AG08396 (cell line): ENCODE data around the gene STAT3.
"Not testable (repeated sequence)": the region's sequence is repeated elsewhere in the genome, so short reads cannot be mapped to it uniquely, and the experiment has no call there.

Experiments used
- DNase-seq: peaks from one replicate; pipeline ENCODE4 v3.0.0; 2012; ENCODE audit warnings: low spot score, mixed read lengths

STAT3 gene

DNA sequence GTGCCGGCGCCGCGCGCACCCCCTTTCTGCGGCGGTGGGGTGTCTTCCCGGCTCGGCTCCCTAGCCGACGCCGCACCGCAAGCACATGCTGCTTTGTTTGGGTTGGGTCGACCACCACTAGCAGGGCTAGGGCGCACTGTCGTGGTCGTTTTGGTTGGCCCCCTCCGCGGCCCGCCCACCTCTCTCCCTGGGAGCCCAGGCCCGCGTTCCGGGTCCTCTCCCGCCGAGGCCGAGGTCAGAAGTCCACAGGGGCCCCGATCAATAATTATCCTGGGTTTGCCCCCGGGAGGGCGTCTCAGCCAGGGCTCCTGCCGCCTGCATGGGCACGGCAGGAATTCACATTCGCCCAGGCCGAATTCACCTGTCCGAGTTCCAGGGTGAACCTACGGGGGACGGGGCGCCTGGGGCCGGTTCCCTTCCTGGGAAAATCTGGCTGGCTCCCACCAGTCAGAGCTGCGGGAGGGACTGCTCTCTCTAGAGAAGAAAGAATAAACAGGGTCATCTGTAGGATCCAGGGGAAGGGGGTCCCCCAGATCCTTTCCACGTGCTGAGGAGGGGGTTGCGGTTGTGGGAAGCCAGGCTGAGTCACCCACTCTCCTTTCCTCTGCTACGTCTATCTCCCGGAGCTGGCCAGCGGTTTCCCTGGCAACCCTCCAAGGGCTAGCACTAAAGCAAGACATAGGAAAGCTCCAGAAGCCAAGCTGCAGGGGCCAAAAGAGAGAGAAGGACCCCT lies 111.5 kb downstream of the STAT3 start:
- peak; percentile 80 for DNase-seq

DNA sequence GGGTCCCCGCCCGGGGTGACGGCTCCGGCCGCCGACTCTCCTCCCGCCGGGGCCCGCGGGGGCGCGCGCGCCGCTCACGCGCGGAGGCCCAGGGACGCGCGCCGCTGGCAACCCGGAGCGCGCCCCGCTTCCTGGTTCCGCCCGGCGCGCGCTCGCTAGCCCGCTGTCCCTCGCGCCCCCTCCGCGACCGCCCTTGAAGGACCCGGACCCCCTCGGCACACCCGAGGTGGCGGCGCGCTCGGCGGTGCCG lies 112.0 kb downstream of the STAT3 start, which contains the start of gene STAT5B:
STAT5B (minus strand) TSS at position 33 of the 250 bp plus-strand sequence. CDS start 44,264 bp downstream, outside the sequence.
- DNase-seq, result peak; percentile 93

DNA sequence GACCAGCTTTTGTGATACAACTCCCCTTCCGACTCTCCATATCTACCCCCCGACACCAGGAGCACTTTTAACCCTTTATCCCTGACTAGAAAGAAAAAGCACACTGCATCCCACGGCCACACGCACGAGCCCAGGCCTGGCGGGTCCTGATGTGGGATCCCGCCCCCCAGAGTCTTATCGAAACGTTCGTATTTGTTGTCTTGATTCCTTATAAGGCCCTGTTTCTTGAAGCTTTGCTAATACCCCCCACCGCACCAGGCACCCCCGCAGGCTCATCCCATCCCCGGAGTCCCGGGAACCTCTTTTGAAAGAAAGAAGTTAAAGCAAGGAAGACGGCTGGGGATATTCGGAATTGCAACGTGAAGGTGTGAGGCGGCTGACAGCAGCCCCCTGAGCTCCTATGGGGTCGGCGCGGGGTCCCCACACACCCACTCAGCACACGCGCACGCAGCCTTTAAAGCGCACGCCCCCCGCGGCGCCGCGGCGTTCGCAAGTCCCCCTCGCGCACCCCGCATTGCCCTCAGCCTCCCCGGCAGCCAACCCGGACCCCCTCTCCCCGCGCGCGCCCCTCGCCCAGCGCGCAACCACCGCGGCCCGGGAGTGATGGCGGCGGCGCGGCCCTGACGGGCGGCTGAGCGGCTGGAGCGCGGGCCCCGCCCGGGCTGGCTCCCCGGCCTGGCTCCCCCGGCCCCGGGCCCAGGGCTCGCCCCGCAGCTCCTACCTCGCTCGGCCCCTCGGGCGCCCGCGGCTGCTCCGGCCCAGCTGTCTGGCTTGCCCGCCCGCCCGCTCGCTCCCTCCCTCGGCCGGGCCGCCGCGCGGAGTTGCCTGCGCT lies 112.5 kb downstream of the STAT3 start:
- peak; percentile 46 for DNase-seq

DNA sequence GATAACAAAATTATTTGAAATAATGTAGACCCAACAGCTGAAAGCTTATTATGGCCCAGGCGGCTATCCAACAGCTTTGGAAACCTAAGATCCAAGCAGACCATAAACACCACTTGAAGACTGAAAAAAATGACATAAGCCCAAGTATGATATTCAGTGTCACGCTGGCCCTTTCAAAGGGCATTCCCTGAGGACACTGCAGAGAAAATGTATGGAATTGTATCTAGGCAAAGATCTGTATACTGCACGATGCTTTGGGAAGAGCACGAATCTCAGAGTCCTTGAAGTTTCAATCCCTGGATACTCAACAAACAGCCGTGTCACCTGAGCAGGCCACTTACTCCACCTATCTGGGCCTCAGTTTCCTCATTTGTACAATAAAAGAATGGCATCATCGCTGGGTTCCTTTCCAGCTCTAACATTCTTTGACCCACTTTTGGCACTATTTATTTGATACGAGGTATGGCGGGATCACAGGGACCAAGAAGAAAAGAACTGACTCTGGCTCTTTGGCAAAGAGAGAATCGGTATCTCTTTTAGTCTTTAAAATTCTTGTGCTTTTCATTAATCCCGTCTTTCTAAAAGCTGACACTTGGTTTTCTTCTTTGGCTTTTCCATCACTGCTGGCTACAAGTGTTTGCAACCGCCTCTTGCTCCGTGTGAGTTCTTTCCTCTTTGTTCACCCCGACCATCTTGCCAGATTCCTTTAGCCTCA lies 113.3 kb downstream of the STAT3 start:
- no peak for DNase-seq

DNA sequence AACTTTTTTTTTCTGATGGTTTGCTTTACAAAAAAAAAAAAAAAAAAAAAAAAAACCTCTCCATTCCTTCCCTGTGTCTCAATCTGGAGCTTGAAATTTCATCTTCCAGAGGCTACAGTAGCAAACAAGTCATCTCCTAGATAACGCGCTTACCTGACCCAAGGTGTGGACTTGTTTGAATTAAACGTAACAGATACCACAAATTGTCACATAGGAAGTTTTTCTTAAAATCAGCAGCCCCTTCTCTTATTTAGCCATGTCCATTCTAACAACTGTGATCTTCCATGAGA lies 114.0 kb downstream of the STAT3 start:
- no peak for DNase-seq

DNA sequence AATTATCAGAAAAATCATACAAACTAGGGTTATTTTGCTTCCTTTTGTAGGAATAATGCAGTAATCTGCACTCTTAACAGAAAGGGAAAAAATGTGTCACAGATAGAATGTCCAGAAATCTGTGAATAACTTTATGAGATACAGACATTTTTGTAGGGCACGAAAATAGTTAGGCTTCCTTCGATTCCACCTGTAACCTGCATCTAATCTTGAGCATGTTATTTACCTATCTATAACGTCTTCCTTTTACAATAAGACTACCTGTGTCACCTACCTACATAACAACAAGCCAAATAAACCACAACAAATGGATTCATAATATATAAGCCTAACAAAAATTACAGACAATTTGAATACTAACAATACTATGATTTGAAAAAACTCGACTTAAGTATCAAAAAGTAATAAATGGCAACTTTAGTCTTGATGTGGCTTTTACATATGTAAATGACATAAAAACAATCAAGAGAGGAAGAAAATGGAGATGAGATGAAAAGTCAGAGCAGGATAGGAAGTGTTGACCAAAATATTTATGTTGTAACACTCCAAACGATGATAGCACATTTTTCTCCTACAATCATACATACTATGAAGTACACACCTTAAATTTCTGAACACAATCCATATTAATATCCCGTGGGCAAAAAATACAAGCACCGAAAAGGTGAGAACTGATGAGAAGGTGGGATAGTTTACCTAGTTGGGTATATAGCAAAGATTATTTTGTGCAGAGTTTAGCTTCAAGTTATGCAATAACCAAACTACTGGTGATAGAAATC lies 114.6 kb downstream of the STAT3 start:
- DNase-seq, result no peak

DNA sequence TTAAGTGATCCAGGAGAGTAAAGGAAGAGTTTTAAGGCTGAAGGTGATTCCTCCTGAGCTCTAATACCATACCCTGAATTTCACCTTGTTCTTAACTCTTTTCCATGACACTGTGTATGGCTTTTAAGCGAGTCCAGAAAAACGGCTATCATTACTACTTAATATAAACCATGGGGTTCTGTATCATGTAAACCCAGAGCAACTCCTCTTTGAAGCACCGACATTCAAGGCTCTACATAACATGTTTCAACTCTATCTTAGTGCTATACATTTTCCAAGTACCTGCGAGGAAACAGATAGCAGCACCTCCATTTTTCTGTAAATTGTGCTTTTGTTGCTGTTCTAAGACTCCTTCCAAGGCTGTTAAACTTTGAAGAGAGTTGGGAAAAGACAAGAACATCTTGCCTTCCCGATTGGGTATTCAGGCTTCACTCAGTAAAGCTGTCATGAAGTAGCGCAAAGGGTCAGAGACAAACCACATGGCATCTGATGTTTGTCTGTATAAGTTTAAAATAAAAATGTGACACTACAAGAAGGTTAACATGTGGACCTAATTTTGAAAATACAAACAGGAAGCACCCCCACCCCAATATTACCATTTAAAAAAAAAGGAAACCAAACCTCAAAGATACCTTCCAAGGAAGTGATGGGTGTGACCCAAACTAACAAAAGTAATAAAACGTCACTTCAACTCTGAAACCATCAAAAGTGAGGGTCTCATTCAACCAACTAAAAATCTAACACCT lies 115.9 kb downstream of the STAT3 start:
- DNase-seq, result no peak

DNA sequence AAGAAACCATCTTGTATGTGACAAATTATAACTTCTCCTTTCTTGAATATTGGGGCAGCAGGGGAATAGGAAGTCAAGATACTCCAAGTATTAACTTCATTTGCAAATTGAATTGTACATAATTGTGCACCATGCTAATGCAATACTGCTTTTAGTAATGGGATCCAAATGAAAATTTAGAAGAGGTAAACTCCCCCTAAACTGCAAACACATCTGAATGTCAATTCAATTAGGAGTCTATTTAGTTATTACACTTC lies 116.5 kb downstream of the STAT3 start:
- DNase-seq, result no peak

DNA sequence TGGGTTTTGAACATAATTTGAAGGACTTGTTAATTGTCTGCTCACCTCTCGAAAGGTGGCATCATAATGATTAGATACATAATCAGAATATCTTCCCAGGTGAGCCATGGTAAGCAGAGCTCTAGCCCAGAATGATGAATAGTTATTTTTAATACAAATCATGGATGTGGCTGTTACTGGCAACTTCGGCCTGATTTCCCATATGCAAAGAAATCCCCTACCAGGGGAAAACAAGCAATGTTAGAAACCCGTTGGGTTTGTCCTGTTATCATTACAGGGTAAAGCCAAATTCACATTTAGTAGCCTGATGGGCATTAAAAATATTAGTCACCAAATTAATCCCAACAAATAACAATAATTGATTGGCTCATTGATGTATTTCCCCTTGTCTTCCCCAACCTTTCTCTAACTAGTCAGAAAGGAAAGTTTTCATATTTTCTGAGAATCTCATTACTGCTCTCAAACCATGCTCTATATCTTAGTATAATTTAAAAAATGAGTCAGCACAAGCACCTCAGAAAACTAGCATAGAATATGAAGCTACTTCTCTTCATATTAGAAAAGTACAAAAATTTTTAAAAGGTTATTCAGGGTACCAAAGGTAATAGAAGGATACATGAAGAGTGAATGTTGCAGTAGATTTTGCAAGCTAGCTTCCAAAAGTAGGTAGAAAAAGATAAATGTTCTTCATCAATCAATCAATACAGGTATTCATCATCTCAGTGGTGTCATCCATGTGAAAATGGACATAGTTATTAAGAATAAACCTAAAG lies 117.0 kb downstream of the STAT3 start:
- no peak for DNase-seq

DNA sequence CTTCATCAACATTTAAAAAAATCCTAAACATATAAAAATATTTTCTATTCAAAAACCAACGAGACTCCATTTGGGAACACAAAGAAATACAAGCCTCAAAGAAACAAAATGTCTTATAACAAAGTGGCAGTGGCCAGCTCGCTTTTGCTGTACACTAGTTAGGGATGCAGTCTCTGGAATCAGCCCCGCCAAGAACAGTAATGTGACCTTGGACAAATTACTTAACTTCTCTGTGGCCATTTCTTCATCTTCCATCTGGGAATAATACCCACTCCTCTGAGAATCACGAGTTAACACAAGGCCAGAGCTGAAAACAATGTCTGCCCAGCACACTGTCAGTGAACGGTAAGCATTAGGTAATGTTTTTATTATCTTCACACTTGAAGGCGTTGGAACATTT lies 117.6 kb downstream of the STAT3 start:
- no peak for DNase-seq

DNA sequence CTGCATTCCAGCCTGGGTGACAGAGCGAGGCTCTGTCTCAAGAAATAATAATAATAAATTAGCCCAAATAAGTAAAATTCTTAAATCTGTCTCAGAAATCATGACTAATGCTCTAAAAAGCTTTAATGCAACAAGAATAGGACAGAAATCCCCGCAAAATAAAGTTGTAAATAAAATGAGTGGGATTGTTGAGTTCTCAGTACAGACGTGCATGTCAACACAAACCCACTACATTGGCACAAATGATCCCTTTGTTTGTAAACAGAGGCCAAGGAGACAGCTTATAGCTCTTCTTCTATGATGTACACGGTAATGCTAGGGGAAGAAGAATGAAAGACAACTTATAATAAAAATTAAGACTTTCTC lies 118.1 kb downstream of the STAT3 start:
- no peak for DNase-seq

DNA sequence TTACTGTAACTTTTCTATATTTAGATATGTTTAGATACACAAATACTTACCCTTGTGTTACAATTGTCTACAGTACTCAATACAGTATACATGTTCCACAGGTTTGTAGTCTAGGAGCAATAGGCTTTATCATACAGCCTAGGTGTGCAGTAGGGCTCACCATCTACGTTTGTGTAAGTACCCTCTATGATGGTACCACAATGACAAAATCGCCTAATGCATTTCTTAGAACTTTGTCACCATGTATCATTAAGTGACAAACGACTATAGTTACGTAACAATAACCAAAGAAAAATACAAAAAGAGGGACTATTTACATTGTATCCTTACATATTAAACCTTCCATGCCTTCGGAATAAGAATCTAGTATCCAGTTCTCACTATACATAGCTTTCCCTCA lies 120.0 kb downstream of the STAT3 start:
- DNase-seq, result no peak

DNA sequence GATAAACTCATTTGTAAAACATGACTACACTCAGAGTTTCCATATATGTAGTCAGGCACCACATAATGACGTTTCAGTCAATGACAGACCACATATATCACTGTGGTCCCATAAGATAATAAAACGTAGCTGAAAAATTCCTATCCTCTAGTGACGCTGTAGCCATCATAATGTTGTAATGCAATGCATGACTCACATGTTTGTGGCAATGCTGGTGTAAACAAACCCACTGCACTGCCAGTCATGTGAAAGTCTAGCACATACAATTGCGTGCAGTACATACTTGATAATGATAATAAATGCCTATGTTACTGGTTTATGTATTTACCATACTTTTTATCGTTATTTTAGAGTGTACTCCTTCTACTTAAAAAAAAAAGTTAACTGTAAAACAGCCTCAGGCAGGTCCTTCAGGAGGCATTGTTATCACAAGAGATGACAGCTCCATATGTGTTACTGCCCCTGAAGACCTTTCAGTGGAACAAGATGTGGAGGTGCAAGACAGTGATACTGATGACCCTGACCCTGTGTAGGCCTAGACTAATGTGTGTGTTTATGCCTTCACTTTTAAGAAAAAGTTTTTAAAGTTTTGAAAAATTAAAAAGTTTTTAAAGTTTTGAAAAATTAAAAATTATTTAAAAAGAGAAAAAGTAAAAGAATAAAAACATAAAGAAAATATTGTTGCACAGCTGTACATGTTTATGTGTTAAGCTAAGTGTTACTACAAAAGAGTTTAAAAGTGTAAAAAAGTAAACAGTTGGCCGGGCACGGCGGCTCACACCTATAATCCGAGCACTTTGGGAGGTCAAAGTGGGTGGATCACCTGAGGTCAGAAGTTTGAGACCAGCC lies 121.1 kb downstream of the STAT3 start:
- peak; percentile 53 for DNase-seq

DNA sequence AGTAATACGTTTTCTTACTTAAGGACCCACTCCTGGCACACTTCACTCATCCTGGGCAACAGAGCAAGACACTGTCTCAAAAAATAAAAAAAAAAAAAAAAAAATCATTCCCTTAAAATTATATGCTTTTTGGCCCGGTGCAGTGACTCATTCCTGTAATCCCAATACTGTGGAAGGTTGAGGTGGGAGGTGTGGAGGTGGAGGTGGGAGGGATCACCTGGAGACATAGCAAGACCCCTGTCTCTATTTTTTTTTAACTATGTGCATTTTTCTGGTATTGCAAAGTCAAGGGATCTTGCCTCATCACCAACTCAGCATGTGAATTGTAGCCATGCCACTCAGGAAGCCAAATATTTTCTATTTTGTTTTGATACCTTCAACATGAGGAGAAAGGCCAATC lies 121.8 kb downstream of the STAT3 start:
- no peak for DNase-seq

DNA sequence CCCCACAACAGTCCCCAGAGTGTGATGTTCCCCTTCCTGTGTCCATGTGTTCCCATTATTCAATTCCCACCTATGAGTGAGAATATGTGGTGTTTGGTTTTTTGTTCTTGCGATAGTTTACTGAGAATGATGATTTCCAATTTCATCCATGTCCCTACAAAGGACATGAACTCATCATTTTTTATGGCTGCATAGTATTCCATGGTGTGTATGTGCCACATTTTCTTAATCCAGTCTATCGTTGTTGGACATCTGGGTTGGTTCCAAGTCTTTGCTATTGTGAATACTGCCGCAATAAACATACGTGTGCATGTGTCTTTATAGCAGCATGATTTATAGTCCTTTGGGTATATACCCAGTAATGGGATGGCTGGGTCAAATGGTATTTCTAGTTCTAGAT lies 123.9 kb downstream of the STAT3 start:
- DNase-seq, result not testable (repeated sequence)
